ENCODE measurements around the gene GRK6. TPM values are rescaled to one million over a fixed set of nuclear protein-coding genes. Genes with fewer than 3 reads are reported as not detected.
A peak's percentile ranks its signal among the peaks of the same experiment; 100 is the strongest.

The GRK6 gene
- total RNA-seq, 2 donors from 2014 or later: 9.9 to 14.1 TPM

DNA sequence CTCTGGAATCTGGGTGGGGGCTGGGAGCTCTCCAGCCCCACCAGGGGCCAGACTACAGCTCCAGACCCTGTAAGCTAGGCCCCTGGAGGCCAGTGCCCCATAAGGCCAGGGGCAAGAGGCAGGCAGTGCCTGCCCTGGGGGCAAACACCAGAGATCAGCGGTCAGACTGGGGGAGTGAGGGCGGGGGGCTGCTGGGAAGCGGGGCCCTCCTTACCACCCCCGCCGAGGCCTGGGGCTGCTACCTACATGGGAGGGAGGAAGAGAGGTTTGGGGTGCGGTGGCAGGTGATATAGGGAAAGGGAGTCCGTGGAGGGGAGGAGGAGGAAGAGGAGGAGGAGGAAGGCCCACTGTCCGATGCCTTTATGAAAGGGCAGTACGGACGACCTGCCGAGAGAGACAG lies 32.9 kb downstream of the GRK6 start:
- Histone ChIP-seq H3K4me1 (peaks cover 0 to 41% of the 10 kb centered on the region in 2 donors), H3K27ac (no peak overlapping the region), H3K4me3 (no peak overlapping the region), H3K9me3 (no peaks in the 10 kb centered on the region), H3K27me3 (no peaks in the 10 kb centered on the region), H3K36me3 (peaks cover 10% of the 10 kb centered on the region)
- DNase-seq (ENCODE audit: low spot score): no peak
- TF ChIP-seq, protein P1, sequence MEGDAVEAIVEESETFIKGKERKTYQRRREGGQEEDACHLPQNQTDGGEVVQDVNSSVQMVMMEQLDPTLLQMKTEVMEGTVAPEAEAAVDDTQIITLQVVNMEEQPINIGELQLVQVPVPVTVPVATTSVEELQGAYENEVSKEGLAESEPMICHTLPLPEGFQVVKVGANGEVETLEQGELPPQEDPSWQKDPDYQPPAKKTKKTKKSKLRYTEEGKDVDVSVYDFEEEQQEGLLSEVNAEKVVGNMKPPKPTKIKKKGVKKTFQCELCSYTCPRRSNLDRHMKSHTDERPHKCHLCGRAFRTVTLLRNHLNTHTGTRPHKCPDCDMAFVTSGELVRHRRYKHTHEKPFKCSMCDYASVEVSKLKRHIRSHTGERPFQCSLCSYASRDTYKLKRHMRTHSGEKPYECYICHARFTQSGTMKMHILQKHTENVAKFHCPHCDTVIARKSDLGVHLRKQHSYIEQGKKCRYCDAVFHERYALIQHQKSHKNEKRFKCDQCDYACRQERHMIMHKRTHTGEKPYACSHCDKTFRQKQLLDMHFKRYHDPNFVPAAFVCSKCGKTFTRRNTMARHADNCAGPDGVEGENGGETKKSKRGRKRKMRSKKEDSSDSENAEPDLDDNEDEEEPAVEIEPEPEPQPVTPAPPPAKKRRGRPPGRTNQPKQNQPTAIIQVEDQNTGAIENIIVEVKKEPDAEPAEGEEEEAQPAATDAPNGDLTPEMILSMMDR (IDR thresholded peaks at IDR 0.05): no peak

DNA sequence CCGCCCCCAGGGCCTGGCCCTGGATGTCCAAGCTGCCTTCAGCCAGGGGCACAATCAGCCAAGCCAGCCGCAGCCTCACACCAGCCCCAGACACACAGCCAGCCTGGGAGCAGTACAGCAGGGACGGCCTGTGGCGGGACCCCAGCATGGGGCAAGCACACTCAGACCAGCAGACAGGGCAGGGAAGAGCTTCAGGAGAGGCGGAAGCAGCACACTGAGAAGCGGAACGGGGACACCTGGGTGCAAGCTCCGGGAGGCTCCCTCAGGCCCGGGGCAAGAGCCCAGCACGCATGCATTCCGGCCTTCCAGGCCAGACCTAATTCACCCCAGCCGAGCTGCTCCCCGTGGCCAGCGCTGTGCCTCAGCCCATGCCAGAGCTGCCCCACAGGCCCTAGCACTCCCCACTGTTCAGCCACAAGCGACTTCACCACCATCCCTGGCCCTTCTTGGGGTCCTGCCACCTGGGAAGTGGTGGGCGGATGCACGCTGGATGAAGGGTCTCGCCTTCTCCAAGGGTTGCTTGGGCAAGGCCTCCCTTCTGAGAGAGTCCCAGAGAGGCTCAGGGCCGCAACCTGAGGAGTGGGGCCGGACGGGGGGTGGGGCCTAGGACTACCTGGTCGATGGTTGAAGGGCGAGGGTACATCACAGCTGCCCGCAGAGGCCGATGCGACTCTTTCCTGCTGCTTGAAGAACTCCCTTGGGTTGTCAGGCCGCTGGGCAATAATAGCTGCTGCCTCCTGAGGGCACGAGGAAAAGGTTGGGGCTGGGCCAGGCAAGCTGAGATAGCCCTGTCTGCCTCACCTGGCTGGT lies 33.5 kb downstream of the GRK6 start:
- H3K4me3 ChIP-seq: no peak overlapping the region
- H3K4me1 ChIP-seq: peaks cover 0 to 38% of the 10 kb centered on the region in 2 donors
- no peaks in the 10 kb centered on the region for H3K9me3 ChIP-seq
- H3K27me3 ChIP-seq: no peaks in the 10 kb centered on the region
- TF ChIP-seq, protein P1 (IDR thresholded peaks at IDR 0.05): no peak
- no peak overlapping the region for H3K27ac ChIP-seq
- peaks cover 10% of the 10 kb centered on the region for H3K36me3 ChIP-seq
- DNase-seq (ENCODE audit: low spot score): no peak

DNA sequence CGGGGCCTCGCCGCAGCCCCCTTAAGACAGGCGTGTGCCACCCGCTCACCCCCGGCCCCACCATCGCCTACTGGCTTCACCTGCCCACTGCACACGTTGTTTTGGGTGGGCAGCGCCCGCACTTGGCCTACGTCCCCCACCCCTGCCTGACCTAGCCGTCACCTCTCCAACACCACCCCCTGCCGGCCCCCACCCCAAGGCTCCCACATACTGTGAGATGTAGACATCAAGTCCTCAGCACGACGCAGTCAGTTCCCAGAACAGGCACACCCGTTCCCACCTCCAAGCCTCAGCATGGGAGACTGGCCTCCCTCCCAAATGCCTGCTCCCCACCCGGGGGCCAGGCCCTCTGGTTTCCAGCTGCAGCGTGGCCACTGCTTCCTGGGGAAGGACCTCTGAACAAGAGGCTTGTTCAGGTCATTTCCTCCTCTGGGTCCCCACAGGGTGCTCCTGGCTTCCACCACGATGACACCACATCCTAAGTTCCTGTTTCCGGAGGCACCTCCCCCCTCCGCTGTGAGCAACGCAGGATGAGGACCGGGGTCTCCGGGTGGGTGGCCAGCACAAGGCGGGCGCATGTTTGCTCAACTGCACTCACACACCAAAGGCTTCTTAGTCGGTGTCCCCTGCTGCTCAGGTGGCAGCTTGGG lies 35.7 kb downstream of the GRK6 start:
- TF ChIP-seq, protein P1 (IDR thresholded peaks at IDR 0.05): no peak
- DNase-seq (ENCODE audit: low spot score): no peak
- Histone ChIP-seq H3K36me3 (peaks cover 21% of the 10 kb centered on the region), H3K9me3 (no peaks in the 10 kb centered on the region), H3K27me3 (no peaks in the 10 kb centered on the region), H3K4me3 (peak overlapping the region in 1 of 2 donors; percentile 10), H3K27ac (peak overlapping the region; percentile 36 to 41), H3K4me1 (peaks cover 0 to 18% of the 10 kb centered on the region in 2 donors)

DNA sequence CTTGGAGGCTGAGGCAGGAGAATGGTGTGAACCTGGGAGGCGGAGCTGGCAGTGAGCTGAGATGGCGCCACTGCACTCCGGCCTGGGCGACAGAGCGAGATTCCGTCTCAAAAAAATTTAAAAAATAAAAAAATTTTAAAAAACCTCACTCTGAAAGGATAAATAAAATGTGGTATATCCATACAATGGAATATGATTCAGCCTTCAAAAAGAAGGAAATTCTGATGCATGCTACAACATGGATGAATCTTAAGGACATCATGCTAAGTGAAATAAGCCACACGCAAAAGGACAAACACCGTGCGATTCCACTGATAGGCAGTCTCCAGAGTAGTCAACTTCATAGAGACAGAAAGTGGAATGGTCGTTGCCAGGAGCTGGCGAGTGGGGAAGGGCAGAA lies 38.6 kb downstream of the GRK6 start:
- Histone ChIP-seq H3K27me3 (no peaks in the 10 kb centered on the region), H3K9me3 (no peaks in the 10 kb centered on the region), H3K4me1 (peaks cover 0 to 27% of the 10 kb centered on the region in 2 donors), H3K36me3 (peaks cover 28% of the 10 kb centered on the region), H3K27ac (no peak overlapping the region), H3K4me3 (no peak overlapping the region)
- no peak for DNase-seq (ENCODE audit: low spot score)
- TF ChIP-seq, protein P1 (IDR thresholded peaks at IDR 0.05): no peak

DNA sequence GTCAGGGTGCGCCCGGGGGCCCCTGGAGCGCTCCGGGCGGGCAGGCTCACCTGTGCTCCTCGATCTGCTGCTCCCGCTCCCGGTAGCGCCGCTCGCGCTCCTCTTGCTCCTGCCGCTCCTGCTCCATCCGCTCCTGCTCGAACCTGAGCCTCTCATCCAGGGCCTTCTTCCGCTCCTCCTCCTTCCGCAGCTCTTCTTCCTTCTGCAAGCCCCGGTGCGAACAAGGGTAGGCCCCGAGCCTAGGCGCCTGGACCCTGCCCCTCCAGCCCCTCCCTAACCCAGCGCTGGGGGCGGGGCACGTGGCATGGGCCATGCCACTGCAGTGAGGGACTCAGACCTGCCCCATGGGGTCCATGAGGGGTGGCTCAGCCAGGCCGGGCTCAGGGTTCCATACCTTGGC lies 40.4 kb downstream of the GRK6 start:
- Histone ChIP-seq H3K4me3 (no peak overlapping the region), H3K4me1 (peaks cover 0 to 39% of the 10 kb centered on the region in 2 donors), H3K27ac (no peak overlapping the region), H3K27me3 (no peaks in the 10 kb centered on the region), H3K9me3 (no peaks in the 10 kb centered on the region), H3K36me3 (peaks cover 22% of the 10 kb centered on the region)
- DNase-seq (ENCODE audit: low spot score): no peak
- TF ChIP-seq, protein P1 (IDR thresholded peaks at IDR 0.05): no peak

All from right atrium auricular region (tissue), 2 donors.